NCI-H69 (cell line): ENCODE data around the gene GGT7.
A peak's percentile ranks its signal among the peaks of the same experiment; 100 is the strongest.
"Not testable (repeated sequence)": the region's sequence is repeated elsewhere in the genome, so short reads cannot be mapped to it uniquely, and the experiment has no call there.

ENCODE experiments used
- DNase-seq: peaks from one replicate; lab custom pipeline; 2025; lab: John Stamatoyannopoulos, UW

Gene GGT7

DNA sequence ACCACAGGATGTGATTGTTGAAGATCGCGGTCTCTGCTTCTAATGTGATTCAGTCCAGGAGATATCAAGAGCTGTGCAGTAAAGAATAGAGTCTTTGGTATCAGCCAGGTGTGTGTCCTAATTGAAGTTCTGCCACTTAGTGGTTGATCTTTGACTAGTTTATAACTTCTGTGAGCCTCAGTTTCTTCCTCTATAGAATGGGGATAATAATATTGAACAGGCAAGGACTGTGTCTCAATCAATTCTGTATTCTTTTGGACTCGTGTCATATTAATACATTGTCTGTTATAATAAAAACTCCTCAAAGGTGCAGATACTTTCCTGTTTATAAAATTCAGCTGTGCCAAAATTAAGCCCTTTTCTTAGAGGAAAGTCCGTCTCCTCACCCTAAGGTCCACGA lies 24.1 kb downstream of the GGT7 start:
- no peak for DNase-seq

DNA sequence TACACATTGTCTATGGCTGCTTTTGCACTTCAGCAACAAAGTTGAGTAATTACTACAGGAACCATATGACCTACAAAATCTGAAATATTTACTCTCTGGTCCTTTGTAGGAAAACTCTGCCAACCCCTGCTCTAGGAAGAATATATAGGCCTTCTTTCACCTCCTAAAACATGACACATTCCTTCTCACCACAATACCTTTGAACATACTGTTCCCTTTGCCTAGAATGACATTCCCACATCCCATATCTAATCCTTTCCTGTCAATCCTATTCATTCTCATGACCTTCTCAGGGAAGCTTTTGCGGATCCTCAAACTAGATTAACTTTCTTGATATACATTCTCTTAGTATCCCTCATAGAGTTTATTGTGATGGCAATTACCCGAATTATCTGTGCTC lies 29.2 kb downstream of the GGT7 start:
- no peak for DNase-seq

DNA sequence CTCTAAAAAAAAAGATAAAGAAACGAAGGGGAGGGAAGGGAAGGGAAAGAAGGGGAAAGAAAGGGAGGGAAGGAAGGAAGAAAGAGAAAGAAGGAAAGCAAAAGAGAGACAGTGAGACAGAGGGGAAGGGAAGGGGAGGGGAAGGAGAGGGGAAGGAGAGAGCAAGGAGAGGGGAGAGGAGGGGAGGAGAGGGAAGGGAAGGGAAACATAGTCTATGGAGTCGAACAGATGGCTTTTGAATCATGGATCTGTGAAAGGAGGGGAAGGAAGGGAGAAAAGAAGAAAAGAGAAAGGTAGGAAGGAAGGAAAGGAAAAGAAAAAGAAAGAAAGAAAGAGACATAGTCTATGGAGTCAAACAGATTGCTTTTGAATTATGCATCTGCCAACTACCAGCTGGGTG lies 30.5 kb downstream of the GGT7 start:
- DNase-seq, result no peak

DNA sequence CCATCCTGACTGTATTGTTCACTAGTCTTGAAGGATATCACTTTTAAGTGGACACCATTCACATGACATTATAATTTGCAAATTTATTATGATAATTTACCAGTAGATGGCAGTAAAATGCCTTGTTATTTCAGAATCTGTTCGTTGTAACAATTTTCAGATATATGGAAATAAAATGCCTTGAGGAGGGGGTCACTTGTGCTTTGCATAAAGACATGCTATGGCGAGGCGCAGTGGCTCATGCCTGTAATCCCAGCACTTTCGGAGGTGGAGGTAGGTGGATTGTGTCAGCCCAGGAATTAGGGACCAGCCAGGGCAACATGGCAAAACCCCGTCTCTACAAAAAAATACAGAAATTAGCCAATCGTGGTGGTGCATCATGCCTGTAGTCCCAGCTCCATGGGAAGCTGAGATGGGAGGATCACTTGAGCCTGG lies 38.2 kb downstream of the GGT7 start:
- DNase-seq, result peak; percentile 77

DNA sequence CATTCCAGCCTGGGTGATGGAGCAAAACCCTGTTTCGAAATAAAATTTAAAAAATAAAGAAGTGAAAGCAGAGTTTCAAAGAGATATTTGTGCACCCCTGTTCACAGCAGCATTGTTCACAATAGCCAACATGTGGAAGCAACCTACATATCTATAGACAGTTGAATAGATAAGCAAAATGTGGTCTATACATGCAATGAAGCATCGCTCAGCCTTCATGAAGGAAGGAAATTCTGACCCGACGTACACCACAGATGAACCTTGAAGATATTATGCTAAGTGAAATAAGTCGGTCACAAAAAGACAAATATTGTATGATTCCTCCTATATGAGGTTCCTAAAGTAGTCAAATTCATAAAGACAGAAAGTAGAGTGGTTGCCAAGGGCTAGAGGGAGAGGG lies 40.7 kb downstream of the GGT7 start:
- no peak for DNase-seq

DNA sequence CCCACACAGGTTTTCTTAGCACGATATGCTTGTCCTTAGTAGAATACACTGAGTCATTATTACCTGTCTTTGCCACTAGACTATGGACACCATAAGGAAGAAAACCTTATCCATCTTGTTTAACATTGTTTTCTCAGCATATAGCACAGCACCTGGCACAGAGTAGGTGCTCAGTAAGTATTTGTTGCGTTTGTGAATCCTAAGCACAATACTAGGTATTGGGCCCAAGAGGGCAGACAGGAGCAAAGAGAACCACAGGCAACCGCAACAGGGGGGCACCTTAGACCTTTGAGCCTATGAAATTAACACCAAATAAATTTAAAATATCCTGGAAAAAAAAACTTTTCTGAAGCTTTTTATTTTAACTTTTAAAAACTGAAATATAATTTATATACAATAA lies 43.5 kb downstream of the GGT7 start:
- peak; percentile 15 for DNase-seq

DNA sequence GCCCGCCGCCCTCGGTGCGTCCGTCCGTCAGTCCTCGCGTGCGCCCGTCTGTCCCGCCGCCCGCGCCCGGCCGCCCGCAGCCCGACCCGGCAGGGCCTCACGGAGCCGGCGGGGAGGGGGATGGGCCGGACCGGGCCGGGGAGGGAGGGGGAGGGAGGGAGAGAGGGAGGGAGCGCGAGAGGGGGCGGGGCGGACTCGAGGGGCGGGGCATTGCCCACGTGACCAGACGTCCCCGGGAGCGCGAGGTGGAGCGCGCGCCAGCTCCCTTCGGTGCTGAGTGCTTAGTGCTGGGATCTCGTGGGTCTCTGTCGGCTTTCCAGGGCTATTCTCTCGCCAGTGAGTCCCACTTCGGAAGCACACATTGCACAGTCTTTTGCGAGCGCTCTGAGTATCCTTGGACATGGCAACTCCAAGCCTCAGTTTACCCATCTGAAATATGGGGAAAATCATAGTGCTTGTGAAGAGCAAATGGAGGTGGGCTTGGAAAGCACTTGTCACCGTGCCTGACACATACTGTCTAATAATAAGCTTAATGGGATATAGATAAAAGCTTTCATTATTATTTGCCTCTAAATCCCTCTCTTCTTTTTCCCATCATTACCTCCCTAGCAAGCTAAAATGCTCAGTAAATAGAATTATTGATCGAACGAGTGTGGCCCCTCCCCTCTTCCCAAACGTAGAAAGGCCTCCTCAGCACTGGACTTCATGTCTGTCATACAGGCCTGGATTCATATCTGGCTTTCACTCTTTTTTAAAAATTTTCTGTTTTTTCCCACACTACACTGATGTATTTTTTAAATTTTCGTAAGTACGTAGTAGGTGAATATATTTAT lies 46.9 kb downstream of the GGT7 start, which contains the start of gene NCOA6:
Gene NCOA6, minus strand, starts transcription at position 122 of the 833 bp plus-strand sequence. CDS start 43,296 bp downstream, outside the sequence.
- peak; percentile 93 for DNase-seq

DNA sequence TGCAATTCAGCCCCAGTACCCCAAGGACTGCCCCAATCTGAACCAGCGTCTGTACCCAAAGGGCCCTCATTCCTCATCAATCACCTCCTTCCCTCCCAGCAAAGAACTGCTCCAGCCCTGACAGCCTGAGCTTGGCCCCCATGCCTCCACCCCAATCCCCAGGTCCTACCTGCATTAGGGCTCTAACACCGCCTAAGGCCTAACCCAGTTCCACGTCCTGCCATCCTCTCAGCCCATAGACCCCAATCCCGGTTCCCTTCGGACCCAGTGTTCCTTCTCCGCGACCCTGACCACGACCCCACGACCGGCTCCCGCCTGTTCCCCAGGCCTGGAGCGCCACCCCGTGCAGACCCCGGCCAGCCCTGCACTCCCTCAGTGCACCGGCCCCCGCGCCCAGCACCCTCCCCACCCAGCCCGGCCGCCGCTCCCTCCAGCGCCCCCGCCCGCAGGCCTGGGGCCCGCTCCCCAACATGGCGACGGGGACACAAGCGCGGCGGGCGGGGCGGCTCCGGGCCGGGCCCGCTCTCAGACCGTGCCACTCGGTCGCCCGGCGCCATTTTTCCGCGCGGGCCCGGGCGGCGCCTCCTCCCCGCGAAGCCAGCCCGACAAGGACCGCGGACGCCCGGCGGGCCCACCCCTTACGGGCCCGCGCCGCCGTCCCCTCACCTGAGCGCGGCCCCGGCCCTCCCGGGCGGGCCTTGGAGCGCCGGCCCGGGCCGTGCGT lies 47.7 kb downstream of the GGT7 start:
- DNase-seq, result peak; percentile 85

DNA sequence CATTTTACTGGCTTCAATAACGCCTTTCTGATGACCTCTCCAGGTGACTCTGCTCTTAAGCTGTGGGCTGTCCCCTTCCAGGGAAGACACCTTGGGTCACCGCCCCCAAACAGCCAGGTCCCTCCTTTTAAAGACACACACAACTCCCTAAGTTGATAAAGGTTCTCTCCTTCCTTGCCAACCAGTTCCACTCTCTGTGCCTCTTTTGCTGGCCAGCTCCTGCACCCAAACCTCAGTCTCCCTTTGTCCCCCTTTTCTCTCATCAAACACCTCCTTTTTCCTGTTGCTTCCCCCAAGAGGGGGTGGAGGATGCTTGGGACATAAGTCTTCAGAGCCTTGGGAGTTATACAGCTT lies 48.2 kb downstream of the GGT7 start:
- DNase-seq, result peak; percentile 78

DNA sequence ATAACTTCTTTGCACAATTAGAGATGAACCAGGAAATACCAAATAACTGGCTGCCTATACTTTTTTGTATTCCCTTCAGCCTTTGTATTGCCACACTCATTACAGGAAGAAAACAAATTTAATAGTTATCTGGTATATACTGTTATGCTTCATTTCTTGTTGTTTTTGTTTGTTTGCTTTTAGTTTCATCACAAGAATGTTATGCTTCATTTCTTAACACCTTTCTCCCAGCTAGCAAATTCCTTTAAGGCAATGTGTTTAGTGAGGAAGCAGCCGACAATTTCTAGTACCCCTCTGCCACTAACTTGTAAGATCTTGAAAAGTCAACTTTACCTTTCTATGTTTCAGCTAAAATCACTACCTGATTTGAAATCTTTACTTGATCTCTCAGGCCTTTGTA lies 48.6 kb downstream of the GGT7 start:
- no peak for DNase-seq

DNA sequence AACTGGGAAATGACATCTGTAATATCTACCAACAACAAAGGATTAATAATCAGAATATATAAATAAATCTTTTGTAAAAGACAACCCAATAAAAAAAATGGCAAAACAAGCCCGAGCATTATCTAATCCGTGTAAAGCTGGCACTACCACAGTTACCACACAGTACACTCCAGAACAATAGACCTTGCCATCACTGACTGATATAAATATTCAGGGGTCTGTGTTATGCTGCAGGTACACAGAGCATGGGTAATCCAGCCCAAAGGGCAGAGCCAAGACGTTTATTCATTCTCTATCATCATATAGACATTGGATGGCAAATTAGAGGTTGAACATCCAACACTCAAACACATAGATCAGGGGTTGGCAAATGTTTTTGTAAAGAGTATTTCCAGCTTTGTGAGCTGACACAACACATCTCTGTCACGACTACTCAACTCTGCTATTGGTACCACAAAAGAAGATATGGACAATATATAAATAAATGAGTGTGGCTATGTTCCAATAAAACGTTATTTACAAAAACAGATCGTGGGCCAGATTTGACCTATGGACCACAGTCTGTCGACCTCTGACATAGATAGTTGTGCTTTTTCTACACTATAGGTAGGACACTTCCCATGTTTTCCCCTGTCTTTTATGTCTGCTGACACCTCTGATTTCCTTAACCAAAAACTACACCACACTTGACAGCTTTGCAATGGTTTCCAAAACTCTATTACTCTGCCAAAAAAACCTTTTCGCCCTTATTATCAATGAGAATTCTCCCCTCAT lies 51.7 kb downstream of the GGT7 start:
- no peak for DNase-seq

DNA sequence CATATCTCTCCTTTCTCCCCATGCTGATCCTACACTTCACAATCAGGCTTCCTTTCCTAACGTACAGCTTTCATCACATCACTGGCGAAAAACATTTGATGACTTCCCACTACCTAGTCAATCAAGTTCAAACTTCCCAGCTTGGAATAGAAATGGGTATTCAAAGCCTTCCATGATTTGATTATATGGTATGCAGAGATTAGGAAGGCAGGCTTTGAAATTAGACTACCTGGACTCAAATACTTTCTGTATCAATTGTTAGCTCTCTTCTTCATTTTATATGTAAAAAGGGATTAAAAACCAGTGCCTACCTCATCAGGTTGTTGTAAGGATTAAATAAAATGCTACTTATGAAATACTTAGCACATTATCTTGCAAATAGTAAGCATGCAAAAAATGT lies 54.9 kb downstream of the GGT7 start:
- no peak for DNase-seq

DNA sequence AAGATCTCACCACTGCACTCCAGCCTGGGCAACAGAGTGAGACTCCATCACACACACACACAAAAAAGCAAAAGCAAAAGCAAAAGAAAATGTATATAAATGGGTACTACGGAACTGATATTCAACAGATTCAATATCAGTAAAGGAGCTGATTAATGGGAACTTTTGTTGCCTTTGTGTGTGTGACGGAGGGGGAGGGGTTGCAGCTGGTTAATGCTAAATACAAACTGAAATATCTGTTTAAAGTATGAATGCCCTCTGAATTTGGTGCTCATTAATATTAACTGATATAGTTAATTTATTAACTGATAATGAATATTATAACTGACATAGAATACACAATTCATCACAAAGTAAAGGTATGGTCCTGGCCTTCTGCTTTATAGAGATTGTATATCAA lies 55.6 kb downstream of the GGT7 start:
- no peak for DNase-seq

DNA sequence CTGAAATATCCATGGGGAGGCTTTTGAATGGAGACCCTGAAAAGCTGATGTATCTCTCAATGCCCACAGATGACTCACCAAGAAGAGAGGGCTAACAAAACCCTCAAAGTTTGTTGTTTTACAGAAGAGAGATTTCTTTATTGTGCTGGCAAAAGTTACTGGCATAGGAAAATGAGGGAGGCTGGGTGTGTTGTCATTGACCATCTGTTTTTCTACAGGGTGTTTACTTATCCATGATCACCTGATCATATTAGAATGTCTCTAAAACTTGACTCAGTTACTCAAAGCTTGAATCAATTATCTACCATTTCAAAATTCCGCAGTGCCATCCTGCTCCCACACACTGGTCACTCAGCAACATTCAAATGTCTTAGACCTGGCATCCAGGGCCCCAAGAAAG lies 57.0 kb downstream of the GGT7 start:
- DNase-seq, result no peak

DNA sequence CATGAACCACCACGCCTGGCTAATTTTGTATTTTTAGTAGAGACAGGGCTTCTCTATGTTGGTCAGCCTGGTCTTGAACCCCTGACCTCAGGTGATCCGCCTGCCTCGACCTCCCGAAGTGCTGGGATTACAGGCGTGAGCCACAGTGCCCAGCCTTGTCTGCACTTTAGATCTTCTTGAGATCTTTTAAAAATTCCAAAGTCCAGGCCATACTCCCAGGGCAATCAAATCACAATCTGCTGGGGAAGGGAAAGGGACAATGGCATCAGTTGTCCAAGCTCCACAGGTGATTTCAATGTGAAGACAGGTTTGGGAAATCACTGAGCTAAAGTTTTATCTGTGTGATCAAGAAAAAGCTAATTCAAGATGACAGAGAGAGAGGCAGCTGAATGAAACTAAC lies 64.1 kb downstream of the GGT7 start:
- no peak for DNase-seq

DNA sequence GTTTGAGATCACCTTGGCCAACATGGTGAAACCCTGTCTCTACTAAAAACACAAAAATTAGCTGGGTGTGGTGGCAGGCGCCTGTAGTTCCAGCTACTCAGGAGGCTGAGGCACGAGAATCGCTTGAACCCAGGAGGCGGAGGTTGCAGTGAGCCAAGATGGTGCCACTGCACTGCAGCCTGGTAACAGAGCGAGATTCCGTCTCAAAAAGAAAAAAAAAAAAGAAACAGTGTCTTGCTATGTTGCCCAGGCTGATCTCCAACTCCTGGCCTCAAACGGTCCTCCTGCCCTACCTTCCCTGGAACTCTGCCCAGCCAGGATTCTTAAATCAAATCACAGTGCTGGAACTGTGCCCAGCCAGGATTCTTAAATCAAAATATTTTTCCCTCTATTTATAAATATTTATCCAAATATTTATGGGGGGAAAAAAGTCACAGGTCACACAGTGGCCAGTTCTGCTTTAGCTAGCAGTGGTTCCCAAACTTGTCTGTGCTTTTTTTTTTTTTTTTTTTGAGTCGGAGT lies 64.7 kb downstream of the GGT7 start:
- DNase-seq, result not testable (repeated sequence)

DNA sequence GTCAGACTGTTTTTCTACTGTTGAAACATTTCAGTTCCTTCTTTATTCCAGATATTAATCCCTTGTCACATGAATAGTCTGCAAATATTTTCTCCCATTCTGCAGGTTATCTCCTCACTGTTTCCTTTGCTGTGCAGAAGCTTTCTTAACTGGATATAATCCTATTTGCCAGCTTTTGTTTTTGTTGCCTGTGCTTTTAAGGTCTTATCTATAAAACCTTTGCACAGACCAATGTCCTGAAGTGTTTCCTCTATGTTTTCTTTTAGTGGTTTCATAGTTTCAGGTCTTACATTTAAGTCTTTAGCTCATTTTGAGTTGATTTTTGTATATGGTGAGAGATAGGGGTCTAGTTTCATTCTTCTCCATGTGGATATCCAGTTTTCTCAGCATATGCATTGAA lies 66.4 kb downstream of the GGT7 start:
- no peak for DNase-seq

DNA sequence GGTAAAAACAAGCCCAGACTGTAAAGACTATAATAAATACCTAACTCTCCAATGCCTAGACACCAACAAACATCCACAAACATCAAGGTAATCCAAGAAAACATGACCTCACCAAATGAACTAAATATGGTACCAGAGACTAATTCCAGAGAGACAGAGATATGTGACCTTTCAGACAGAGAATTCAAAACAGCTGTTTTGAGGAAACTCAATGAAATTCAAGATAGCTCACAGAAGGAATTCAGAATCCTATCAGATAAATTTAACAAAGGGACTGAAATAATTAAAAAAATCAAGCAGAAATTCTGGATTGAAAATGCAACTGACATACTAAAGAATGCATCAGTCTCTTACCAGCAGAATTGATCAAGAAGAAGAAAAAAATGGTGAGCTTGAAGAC lies 73.8 kb downstream of the GGT7 start:
- no peak for DNase-seq

DNA sequence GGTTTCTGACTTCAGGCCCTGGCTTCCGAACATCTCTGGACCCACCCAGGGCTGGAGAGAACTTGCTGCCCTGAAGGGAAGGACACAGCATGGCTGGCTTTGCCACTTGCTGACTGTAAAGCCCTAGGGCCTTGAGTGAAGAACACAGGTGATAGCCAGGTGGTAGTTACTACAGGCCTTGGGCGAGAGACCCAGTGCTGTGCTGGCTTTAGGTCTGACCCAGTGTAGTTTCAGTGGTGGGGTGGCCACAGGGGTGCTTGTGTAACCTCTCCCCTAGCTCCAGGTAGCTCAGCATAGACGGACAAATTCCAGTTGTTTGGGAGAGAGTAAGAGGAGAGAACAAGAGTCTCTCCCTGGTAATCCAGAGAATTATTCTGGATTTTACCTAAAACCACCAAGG lies 74.3 kb downstream of the GGT7 start:
- DNase-seq, result no peak

DNA sequence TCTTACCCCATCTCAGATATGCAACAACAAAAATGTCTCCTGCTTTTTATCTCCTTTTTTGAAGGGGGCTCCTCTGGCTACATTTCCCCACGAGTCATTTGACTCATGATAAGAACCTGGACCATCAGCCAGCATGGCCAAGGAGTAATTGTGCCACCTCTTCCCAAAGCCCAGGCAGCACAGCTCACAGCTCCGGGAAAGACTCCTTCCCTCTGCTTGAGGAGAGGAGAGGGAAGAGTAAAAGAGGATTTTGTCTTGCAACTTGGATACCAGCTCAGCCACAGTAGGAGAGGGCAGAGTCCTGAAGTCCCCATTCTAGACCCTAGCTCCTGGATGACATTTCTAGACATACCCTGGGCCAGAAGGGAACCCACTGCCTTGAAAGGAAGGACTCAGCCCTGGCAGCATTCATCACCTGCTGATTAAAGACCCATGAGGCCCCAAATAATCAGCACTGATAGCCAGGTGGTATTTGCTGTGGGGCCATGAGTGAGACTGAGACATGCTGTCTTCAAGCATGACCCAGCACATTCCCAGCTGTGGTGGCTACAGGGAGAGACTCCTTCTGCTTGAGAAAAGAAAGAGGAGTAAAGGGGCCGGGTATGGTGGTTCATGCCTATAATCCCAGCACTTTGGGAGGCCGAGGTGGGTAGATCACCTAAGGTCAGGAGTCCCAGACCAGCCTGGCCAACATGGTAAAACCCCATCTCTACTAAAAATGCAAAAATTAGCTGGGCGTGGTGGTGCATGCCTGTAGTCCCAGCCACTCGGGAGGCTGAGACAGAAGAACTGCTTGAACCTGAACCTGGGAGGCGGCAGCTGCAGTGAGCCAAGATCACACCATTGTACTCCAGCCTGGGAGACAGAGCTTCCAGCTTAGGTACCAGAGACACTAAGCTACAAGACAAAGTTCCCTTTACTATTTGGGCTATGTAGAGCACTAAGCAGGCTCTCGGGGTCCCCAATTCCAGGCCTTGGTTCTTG lies 75.4 kb downstream of the GGT7 start:
- DNase-seq, result no peak
